T47D (cell line): Measurements from ENCODE around the gene GLI3.

Source experiments
- DNase-seq, 2 experiments: peaks; one replicate each; pipeline versions ENCODE4 v3.0.0 to v3.0.0-alpha.2; 2011 to 2012; ENCODE audit warnings: low read depth in 1 of 2, low spot score in 1 of 2
- JUND ChIP-seq: IDR thresholded peaks from 2 replicates; pipeline ENCODE4 v1.6.1; 2012; ENCODE audit warnings: low read depth
- in situ Hi-C: cut with HindIII; loops from 2 replicates; pipeline ENCODE4 v1.10.0; 2016; ENCODE audit warnings: low sequenced_read_pairs, low pct_unique_long_range_greater_than_20kb

The GLI3 gene

GRCh38 chr7:42011846-42012245, 225.2 kb downstream of the GLI3 start:
- in situ Hi-C loops: no loop called here
- no peak for DNase-seq
- no peak for TF ChIP-seq JUND

- in situ Hi-C loops: no loop called here
- TF ChIP-seq JUND: no peak
- no peak for DNase-seq
Observed at GRCh38 chr7:42010751-42011150, 226.3 kb downstream of the GLI3 start.

- DNase-seq: no peak
- in situ Hi-C loops: no loop called here
- TF ChIP-seq JUND: no peak
Observed at GRCh38 chr7:42006801-42007513, 230.1 kb downstream of the GLI3 start.

- no peak for TF ChIP-seq JUND
- in situ Hi-C loops: no loop called here
- no peak for DNase-seq
Observed at GRCh38 chr7:42002654-42003053, 234.4 kb downstream of the GLI3 start.

- DNase-seq: no peak
- in situ Hi-C loops: no loop called here
- TF ChIP-seq JUND: no peak
Observed at GRCh38 chr7:41999736-42000283, 237.2 kb downstream of the GLI3 start.

GRCh38 chr7:41998041-41998440, 239.0 kb downstream of the GLI3 start:
- in situ Hi-C loops: no loop called here
- no peak for DNase-seq
- TF ChIP-seq JUND: no peak

GRCh38 chr7:41997151-41997550, 239.9 kb downstream of the GLI3 start:
- no peak for DNase-seq
- in situ Hi-C loops: no loop called here
- no peak for TF ChIP-seq JUND

GRCh38 chr7:41996381-41997035, 240.5 kb downstream of the GLI3 start:
- peak in 1 of 2 experiments; percentile 15 for DNase-seq
- in situ Hi-C loops: no loop called here
- TF ChIP-seq JUND: no peak

- no peak for DNase-seq
- in situ Hi-C loops: no loop called here
- TF ChIP-seq JUND: no peak
Observed at GRCh38 chr7:41995632-41996271, 241.3 kb downstream of the GLI3 start.

- in situ Hi-C loops: no loop called here
- no peak for DNase-seq
- TF ChIP-seq JUND: no peak
Observed at GRCh38 chr7:41994746-41995110, 242.3 kb downstream of the GLI3 start.

- TF ChIP-seq JUND: no peak
- in situ Hi-C loops: no loop called here
- no peak for DNase-seq
Observed at GRCh38 chr7:41994036-41994745, 242.8 kb downstream of the GLI3 start.
